Osteocyte (in vitro differentiated cells): Measurements from ENCODE around the gene SMIM14. TPM values are rescaled to one million over a fixed set of nuclear protein-coding genes. Genes with fewer than 3 reads are reported as not detected.

Experiments
- DNase-seq: peaks from one replicate; pipeline ENCODE4 v3.0.0; 2021; ENCODE audit warnings: mixed read lengths; ENCODE audit not compliant: unreplicated experiment; ENCODE audit errors: extremely low spot score
- H3K27ac Mint-ChIP-seq: one replicate; pipeline ENCODE4 v1.8.0; 2021; ENCODE audit warnings: mild to moderate bottlenecking, mixed read lengths; ENCODE audit not compliant: unreplicated experiment
- H3K27me3 Mint-ChIP-seq: one replicate; pipeline ENCODE4 v1.8.0; 2021; ENCODE audit warnings: mixed read lengths; ENCODE audit not compliant: unreplicated experiment
- H3K36me3 Mint-ChIP-seq: one replicate; pipeline ENCODE4 v1.8.0; 2021; ENCODE audit warnings: mixed read lengths; ENCODE audit not compliant: unreplicated experiment
- H3K4me1 Mint-ChIP-seq: one replicate; pipeline ENCODE4 v1.8.0; 2021; ENCODE audit warnings: mixed read lengths; ENCODE audit not compliant: unreplicated experiment
- H3K4me3 Mint-ChIP-seq: one replicate; pipeline ENCODE4 v1.8.0; 2021; ENCODE audit warnings: mild to moderate bottlenecking, moderate library complexity, mixed read lengths; ENCODE audit not compliant: unreplicated experiment
- H3K9me3 Mint-ChIP-seq: one replicate; pipeline ENCODE4 v1.8.0; 2021; ENCODE audit warnings: mixed read lengths; ENCODE audit not compliant: unreplicated experiment
- CTCF ChIP-seq: fragments of 200-600 bp; sonication (generic); IDR thresholded peaks from 2 replicates; pipeline ENCODE4 v1.5.0; 2021; ENCODE audit warnings: antibody characterized with exemption, mild to moderate bottlenecking, moderate library complexity
- total RNA-seq: library from RNA; stranded (reverse); gene quantifications from 2 replicates; pipeline ENCODE4 v1.2.1, GENCODE V29; 2021

Gene SMIM14
- total RNA-seq, 1 donor from 2014 or later = 67.1 TPM

GRCh38 chr4:39569209-39569608 is 69.5 kb downstream of the SMIM14 start:
- no peak for DNase-seq
- Mint-ChIP-seq H3K9me3 (no peaks in the 10 kb centered on the region), H3K36me3 (peaks cover 24% of the 10 kb centered on the region), H3K27ac (no peak overlapping the region), H3K27me3 (no peaks in the 10 kb centered on the region), H3K4me3 (no peak overlapping the region), H3K4me1 (peaks cover 13% of the 10 kb centered on the region)
- TF ChIP-seq CTCF = no peak

GRCh38 chr4:39568805-39569204 is 69.9 kb downstream of the SMIM14 start:
- Mint-ChIP-seq H3K36me3 (peaks cover 26% of the 10 kb centered on the region), H3K4me3 (no peak overlapping the region), H3K27ac (no peak overlapping the region), H3K4me1 (peaks cover 13% of the 10 kb centered on the region), H3K27me3 (no peaks in the 10 kb centered on the region), H3K9me3 (no peaks in the 10 kb centered on the region)
- no peak for DNase-seq
- no peak for TF ChIP-seq CTCF

- no peaks in the 10 kb centered on the region for H3K27me3 Mint-ChIP-seq
- peaks cover 12% of the 10 kb centered on the region for H3K4me1 Mint-ChIP-seq
- no peaks in the 10 kb centered on the region for H3K9me3 Mint-ChIP-seq
- H3K27ac Mint-ChIP-seq = peak overlapping the region; percentile 67
- H3K36me3 Mint-ChIP-seq = peaks cover 29% of the 10 kb centered on the region
- DNase-seq = peak; percentile 1
- TF ChIP-seq CTCF = no peak
- H3K4me3 Mint-ChIP-seq = no peak overlapping the region
Observed at GRCh38 chr4:39565878-39566600, 72.6 kb downstream of the SMIM14 start.

GRCh38 chr4:39563346-39563847 is 75.3 kb downstream of the SMIM14 start:
- no peak for TF ChIP-seq CTCF
- no peak overlapping the region for H3K4me3 Mint-ChIP-seq
- H3K9me3 Mint-ChIP-seq = no peaks in the 10 kb centered on the region
- H3K36me3 Mint-ChIP-seq = peaks cover 34% of the 10 kb centered on the region
- H3K27me3 Mint-ChIP-seq = no peaks in the 10 kb centered on the region
- no peak overlapping the region for H3K27ac Mint-ChIP-seq
- H3K4me1 Mint-ChIP-seq = peaks cover 19% of the 10 kb centered on the region
- DNase-seq = no peak

- Mint-ChIP-seq H3K27me3 (no peaks in the 10 kb centered on the region), H3K9me3 (no peaks in the 10 kb centered on the region), H3K27ac (no peak overlapping the region), H3K4me3 (no peak overlapping the region), H3K36me3 (peaks cover 33% of the 10 kb centered on the region), H3K4me1 (peaks cover 19% of the 10 kb centered on the region)
- DNase-seq = no peak
- TF ChIP-seq CTCF = no peak
Observed at GRCh38 chr4:39562792-39563191, 75.9 kb downstream of the SMIM14 start.
